ENCODE measurements around the gene ANO9.

DNA sequence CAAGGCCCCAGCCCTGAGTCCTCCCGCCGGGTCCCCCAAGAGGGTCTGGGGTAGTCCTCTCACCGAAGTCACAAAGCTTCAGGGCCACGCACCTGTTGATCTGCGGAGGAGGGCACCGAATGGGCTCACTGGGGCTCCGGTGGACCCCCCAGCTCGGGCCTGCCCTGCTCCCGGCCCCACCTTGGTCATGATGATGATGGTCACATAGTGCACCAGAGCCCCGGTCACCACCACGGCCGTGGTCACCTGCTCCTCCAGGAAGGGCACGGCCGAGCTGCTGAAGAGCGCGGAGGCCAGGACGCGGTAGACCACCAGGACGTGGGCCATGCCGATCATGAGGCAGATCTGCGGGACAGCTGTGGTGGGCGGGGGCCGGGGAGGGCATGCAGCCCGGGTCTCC lies 13.5 kb downstream of the ANO9 start:
- TF ChIP-seq, protein P1, sequence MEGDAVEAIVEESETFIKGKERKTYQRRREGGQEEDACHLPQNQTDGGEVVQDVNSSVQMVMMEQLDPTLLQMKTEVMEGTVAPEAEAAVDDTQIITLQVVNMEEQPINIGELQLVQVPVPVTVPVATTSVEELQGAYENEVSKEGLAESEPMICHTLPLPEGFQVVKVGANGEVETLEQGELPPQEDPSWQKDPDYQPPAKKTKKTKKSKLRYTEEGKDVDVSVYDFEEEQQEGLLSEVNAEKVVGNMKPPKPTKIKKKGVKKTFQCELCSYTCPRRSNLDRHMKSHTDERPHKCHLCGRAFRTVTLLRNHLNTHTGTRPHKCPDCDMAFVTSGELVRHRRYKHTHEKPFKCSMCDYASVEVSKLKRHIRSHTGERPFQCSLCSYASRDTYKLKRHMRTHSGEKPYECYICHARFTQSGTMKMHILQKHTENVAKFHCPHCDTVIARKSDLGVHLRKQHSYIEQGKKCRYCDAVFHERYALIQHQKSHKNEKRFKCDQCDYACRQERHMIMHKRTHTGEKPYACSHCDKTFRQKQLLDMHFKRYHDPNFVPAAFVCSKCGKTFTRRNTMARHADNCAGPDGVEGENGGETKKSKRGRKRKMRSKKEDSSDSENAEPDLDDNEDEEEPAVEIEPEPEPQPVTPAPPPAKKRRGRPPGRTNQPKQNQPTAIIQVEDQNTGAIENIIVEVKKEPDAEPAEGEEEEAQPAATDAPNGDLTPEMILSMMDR (IDR thresholded peaks at IDR 0.05), result no peak
- TF ChIP-seq POLR2A (IDR thresholded peaks at IDR 0.05), result no peak

All from heart left ventricle (tissue), 13 donors.